PC-3 (cell line): ENCODE measurements around the gene P2RY2. TPM values are rescaled to one million over a fixed set of nuclear protein-coding genes. Genes with fewer than 3 reads are reported as not detected.

Source experiments
- ATAC-seq: fragments of 200-7000 bp; cut with Tn5 transposase; 2 replicates; pipeline ENCODE4 v1.9.1; 2020; ENCODE audit warnings: mild to moderate bottlenecking, moderate library complexity
- BruUV-seq: library from RNA; stranded (reverse); fragments of 400-500 nt; replicated peaks from 2 replicates; lab custom pipeline; 2021; lab: Mats Ljungman, UMichigan
- CTCF ChIA-PET: fragments of 300-600 bp; sonication (Branson Sonifier 250); formaldehyde crosslinking; loops from one replicate; lab custom pipeline; 2022; ENCODE audit warnings: antibody characterized with exemption; lab: Charles Lee
- POLR2A ChIA-PET: fragments of 300-600 bp; sonication (Branson Sonifier 250); formaldehyde crosslinking; loops from one replicate; lab custom pipeline; 2022; ENCODE audit warnings: antibody characterized with exemption; ENCODE audit not compliant: unreplicated experiment; lab: Charles Lee
- DNase-seq: peaks from one replicate; pipeline ENCODE4 v3.0.0-alpha.2; 2015
- H2AFZ ChIP-seq: fragments of 300-600 bp; sonication (generic); 2 replicates; pipeline ENCODE4 v1.6.0; 2016; ENCODE audit warnings: antibody characterized with exemption, low read length
- H3F3A ChIP-seq: fragments of 300-600 bp; sonication (generic); one replicate; pipeline ENCODE4 v1.6.0; 2017; ENCODE audit warnings: antibody characterized with exemption, low read length, control low read depth, mild to moderate bottlenecking; ENCODE audit not compliant: unreplicated experiment
- H3K27ac ChIP-seq: fragments of 300-600 bp; sonication (generic); 2 replicates; pipeline ENCODE4 v1.5.1; 2016; ENCODE audit warnings: mild to moderate bottlenecking, low read length
- H3K27me3 ChIP-seq: fragments of 300-600 bp; sonication (generic); 2 replicates; pipeline ENCODE4 v1.6.1; 2016; ENCODE audit warnings: low read length, mixed read lengths
- H3K36me3 ChIP-seq: fragments of 300-600 bp; sonication (generic); 2 replicates; pipeline ENCODE4 v1.6.1; 2016; ENCODE audit warnings: low read depth, mixed run types, low read length, mixed read lengths
- H3K4me1 ChIP-seq: fragments of 300-600 bp; sonication (generic); 2 replicates; pipeline ENCODE4 v1.5.1; 2016; ENCODE audit warnings: low read length; ENCODE audit not compliant: insufficient read depth
- H3K4me2 ChIP-seq: fragments of 300-600 bp; sonication (generic); 2 replicates; pipeline ENCODE4 v1.6.0; 2016; ENCODE audit warnings: low read length
- H3K4me3 ChIP-seq: fragments of 300-600 bp; sonication (generic); 2 replicates; pipeline ENCODE4 v1.5.1; 2016; ENCODE audit warnings: mild to moderate bottlenecking, low read length, mixed read lengths
- H3K79me2 ChIP-seq: fragments of 300-600 bp; sonication (generic); 2 replicates; pipeline ENCODE4 v1.6.1; 2017; ENCODE audit warnings: low read length, mixed read lengths
- H3K9ac ChIP-seq: fragments of 300-600 bp; sonication (generic); 2 replicates; pipeline ENCODE4 v1.6.0; 2016; ENCODE audit warnings: mild to moderate bottlenecking, low read length
- H3K9me2 ChIP-seq: fragments of 300-600 bp; sonication (generic); replicated peaks from 2 replicates; pipeline ENCODE4 v1.6.1; 2016; ENCODE audit warnings: mixed run types, low read length, mixed read lengths
- H3K9me3 ChIP-seq: fragments of 300-600 bp; sonication (generic); 2 replicates; pipeline ENCODE4 v1.6.1; 2016; ENCODE audit warnings: low read length, mixed read lengths
- H4K20me1 ChIP-seq: fragments of 300-600 bp; sonication (generic); 2 replicates; pipeline ENCODE4 v1.6.1; 2016; ENCODE audit warnings: low read length, mixed read lengths
- CTCF ChIP-seq: fragments of 300-600 bp; sonication (generic); conservative IDR thresholded peaks from 2 replicates; pipeline ENCODE4 v1.5.1; 2017; ENCODE audit warnings: antibody characterized with exemption, low read depth, mild to moderate bottlenecking, low read length
- EZH2 ChIP-seq: fragments of 300-600 bp; sonication (generic); IDR thresholded peaks from one replicate; pipeline ENCODE4 v1.6.1; 2017; ENCODE audit warnings: antibody characterized with exemption, mild to moderate bottlenecking, low read length; ENCODE audit not compliant: unreplicated experiment
- EZH2phosphoT487 ChIP-seq: fragments of 300-600 bp; sonication (generic); IDR thresholded peaks from 2 replicates; pipeline ENCODE4 v1.6.1; 2018; ENCODE audit warnings: mild to moderate bottlenecking, antibody characterized with exemption, low read length, borderline replicate concordance
- intact Hi-C: fragments of 100-400 bp; cut with micrococcal nuclease; formaldehyde crosslinking; loops from 2 replicates; pipeline ENCODE4 v1.9.0; 2023
- total RNA-seq: library from RNA; depleted of rRNA; stranded (reverse); fragments of >200 nt; gene quantifications from 2 replicates; pipeline ENCODE4 v1.2.3, GENCODE V29; 2014

P2RY2 gene
- total RNA-seq, 1 experiment from 2014 or later = 54.8 TPM

GRCh38 chr11:73192272-73192671 is 25.8 kb upstream of the P2RY2 start:
- Histone ChIP-seq H3K9ac (peak overlapping the region; percentile 89), H3K79me2 (peaks cover 8% of the 10 kb centered on the region; the same call in 1 of the 2 replicates), H3K36me3 (no peaks in the 10 kb centered on the region), H3K27ac (peak overlapping the region; percentile 98), H3F3A (peaks cover 21% of the 10 kb centered on the region), H4K20me1 (no peaks in the 10 kb centered on the region), H3K4me1 (peaks cover 72% of the 10 kb centered on the region), H3K4me2 (peak overlapping the region; percentile 75), H3K27me3 (no peaks in the 10 kb centered on the region), H3K9me3 (no peaks in the 10 kb centered on the region), H3K4me3 (no peak overlapping the region), H3K9me2 (no peaks in the 10 kb centered on the region), H2AFZ (no peak overlapping the region)
- POLR2A ChIA-PET = no interaction called here
- peak; percentile 99 for DNase-seq
- peak; percentile 14 for ATAC-seq
- TF ChIP-seq EZH2phosphoT487 (no peak), CTCF (no peak), EZH2 (no peak)
- BruUV-seq = no TSS peak
- CTCF ChIA-PET = interaction anchor here (1.4 kb wide), 1 partner anchor 44 kb away, joined by 4 read pairs; no protein-coding TSS in a partner anchor
- intact Hi-C loops = no loop called here

GRCh38 chr11:73193251-73194033 is 24.6 kb upstream of the P2RY2 start:
- intact Hi-C loops = loop anchor here (2.0 kb wide), 1 partner anchor 43 kb away; no protein-coding TSS in a partner anchor
- POLR2A ChIA-PET = interaction anchor here (0.5 kb wide), 1 partner anchor 269 kb away, joined by 3 read pairs; no protein-coding TSS in a partner anchor
- BruUV-seq = no TSS peak

More at GRCh38 chr11:73193251-73194033, 24.6 kb upstream of the P2RY2 start:
- H3K9ac ChIP-seq = peak overlapping the region; percentile 89
- CTCF ChIA-PET = no interaction called here
- no peaks in the 10 kb centered on the region for H3K9me3 ChIP-seq
- no peaks in the 10 kb centered on the region for H3K27me3 ChIP-seq
- ATAC-seq = peak; percentile 4
- no peak overlapping the region for H2AFZ ChIP-seq
- H3K4me1 ChIP-seq = peaks cover 65% of the 10 kb centered on the region
- peaks cover 21% of the 10 kb centered on the region for H3F3A ChIP-seq
- no peaks in the 10 kb centered on the region for H3K36me3 ChIP-seq
- TF ChIP-seq EZH2 (no peak), CTCF (no peak), EZH2phosphoT487 (no peak)
- H3K9me2 ChIP-seq = no peaks in the 10 kb centered on the region
- peak overlapping the region; percentile 98 for H3K27ac ChIP-seq
- peak; percentile 85 for DNase-seq
- no peak overlapping the region for H3K4me3 ChIP-seq
- no peaks in the 10 kb centered on the region for H3K79me2 ChIP-seq
- H4K20me1 ChIP-seq = no peaks in the 10 kb centered on the region
- H3K4me2 ChIP-seq = peak overlapping the region; percentile 75
